HL-60 (cell line): Measurements from ENCODE around the gene ARSD.
"Not testable (repeated sequence)": the region's sequence is repeated elsewhere in the genome, so short reads cannot be mapped to it uniquely, and the experiment has no call there.

Experiments used
- DNase-seq, 2 experiments: peaks; one replicate each; pipeline ENCODE4 v3.0.0-alpha.2; 2010 to 2020; ENCODE audit warnings: low read depth in 1 of 2, low spot score in 1 of 2
- H3K27ac ChIP-seq: fragments of 250-450 bp; sonication (Bioruptor Pico); replicated peaks from 2 replicates; pipeline ENCODE4 v1.5.1; 2020; ENCODE audit warnings: mild to moderate bottlenecking, moderate library complexity
- H3K27me3 ChIP-seq: fragments of 250-450 bp; sonication (Bioruptor Pico); 2 replicates; pipeline ENCODE4 v1.5.1; 2021; ENCODE audit warnings: mild to moderate bottlenecking, moderate library complexity; ENCODE audit not compliant: insufficient read depth, poor library complexity, severe bottlenecking
- H3K4me3 ChIP-seq: replicated peaks from 2 replicates; pipeline ENCODE4 v1.5.1; 2011; ENCODE audit warnings: mild to moderate bottlenecking, control low read depth, low read length; ENCODE audit not compliant: insufficient read depth
- CTCF ChIP-seq: IDR thresholded peaks from one replicate; pipeline ENCODE4 v1.5.1; 2011; ENCODE audit warnings: low read length, control low read depth, inconsistent platforms; ENCODE audit not compliant: insufficient read depth
- GABPA ChIP-seq: IDR thresholded peaks from 2 replicates; pipeline ENCODE4 v1.6.1; 2012; ENCODE audit warnings: low read depth
- POLR2AphosphoS5 ChIP-seq: IDR thresholded peaks from 2 replicates; pipeline ENCODE4 v1.6.1; 2012; ENCODE audit warnings: low read depth
- SPI1 ChIP-seq: IDR thresholded peaks from 2 replicates; pipeline ENCODE4 v1.6.1; 2012; ENCODE audit warnings: low read depth, mild to moderate bottlenecking, borderline replicate concordance
- TF ChIP-seq, protein P1 (sequence below): IDR thresholded peaks from 2 replicates; pipeline ENCODE4 v1.6.1; 2012; ENCODE audit warnings: low read depth; ENCODE audit not compliant: insufficient replicate concordance

The ARSD gene

GRCh38 chrX:2965965-2966364, 36.8 kb upstream of the ARSD start:
- H3K27ac ChIP-seq: no peak overlapping the region
- no peak overlapping the region for H3K4me3 ChIP-seq
- H3K27me3 ChIP-seq: no peaks in the 10 kb centered on the region
- no peak for DNase-seq
- TF ChIP-seq, protein P1, sequence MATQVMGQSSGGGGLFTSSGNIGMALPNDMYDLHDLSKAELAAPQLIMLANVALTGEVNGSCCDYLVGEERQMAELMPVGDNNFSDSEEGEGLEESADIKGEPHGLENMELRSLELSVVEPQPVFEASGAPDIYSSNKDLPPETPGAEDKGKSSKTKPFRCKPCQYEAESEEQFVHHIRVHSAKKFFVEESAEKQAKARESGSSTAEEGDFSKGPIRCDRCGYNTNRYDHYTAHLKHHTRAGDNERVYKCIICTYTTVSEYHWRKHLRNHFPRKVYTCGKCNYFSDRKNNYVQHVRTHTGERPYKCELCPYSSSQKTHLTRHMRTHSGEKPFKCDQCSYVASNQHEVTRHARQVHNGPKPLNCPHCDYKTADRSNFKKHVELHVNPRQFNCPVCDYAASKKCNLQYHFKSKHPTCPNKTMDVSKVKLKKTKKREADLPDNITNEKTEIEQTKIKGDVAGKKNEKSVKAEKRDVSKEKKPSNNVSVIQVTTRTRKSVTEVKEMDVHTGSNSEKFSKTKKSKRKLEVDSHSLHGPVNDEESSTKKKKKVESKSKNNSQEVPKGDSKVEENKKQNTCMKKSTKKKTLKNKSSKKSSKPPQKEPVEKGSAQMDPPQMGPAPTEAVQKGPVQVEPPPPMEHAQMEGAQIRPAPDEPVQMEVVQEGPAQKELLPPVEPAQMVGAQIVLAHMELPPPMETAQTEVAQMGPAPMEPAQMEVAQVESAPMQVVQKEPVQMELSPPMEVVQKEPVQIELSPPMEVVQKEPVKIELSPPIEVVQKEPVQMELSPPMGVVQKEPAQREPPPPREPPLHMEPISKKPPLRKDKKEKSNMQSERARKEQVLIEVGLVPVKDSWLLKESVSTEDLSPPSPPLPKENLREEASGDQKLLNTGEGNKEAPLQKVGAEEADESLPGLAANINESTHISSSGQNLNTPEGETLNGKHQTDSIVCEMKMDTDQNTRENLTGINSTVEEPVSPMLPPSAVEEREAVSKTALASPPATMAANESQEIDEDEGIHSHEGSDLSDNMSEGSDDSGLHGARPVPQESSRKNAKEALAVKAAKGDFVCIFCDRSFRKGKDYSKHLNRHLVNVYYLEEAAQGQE: no peak
- no peak for TF ChIP-seq SPI1
- TF ChIP-seq POLR2AphosphoS5: no peak
- TF ChIP-seq CTCF: no peak
- TF ChIP-seq GABPA: no peak

DNA sequence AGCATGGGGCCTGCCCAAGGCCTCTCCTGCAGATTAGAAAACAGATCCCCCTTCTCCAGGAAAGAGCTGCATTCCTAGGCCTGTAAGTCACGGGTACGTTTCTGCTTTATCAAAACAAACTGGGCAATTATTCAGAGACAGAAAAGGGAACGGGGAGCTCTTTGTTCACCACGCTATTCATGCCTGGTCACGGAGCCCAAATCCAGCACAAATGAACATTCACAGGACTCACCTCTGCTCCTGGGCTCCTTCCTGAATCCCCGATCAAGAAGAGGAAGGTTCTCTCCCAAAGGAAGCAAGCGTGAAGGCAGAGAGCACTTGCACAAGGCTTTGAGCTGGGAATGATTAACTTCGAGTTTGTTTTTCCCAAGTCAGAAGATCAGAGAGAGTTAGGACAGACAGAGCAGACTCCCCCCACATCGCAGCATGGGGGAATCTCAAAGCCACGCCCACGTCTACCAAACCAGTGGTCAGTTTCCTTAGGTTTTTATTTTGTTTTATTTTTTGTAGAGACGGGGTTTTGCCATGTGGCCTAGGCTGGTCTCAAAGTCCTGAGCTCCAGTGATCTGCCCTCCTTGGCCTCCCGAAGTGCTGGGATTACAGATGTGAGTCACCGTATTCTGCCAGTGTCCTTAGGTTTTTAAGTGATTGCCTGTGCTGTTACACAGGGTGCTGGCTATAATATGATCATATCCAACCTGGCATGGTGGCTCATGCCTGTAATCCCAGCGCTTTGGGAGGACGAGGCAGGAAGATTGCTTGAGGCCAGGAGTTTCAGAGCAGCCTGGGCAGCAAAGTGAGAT, 35.1 kb upstream of the ARSD start:
- not testable (repeated sequence) for DNase-seq, H3K27ac ChIP-seq, H3K4me3 ChIP-seq, H3K27me3 ChIP-seq

DNA sequence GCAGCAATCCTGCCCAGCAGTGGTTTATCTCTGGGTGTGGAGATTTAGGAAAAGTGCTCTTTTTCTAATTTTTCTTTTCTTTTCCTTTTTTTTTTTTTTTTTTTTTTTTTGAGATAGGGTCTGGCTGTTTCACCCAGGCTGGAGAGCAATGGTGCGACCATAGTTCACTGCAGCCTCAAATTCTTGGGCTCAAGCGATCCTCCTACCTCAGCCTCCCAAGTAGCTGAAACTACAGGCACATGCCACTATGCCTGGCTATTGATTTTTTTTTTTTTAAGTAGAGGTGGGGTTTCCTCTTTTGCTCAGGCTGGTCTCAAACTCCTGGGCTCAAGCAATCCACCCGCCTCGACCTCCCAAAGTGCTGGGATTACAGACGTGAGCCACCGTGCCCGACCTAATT, 34.3 kb upstream of the ARSD start:
- not testable (repeated sequence) for H3K4me3 ChIP-seq, H3K27ac ChIP-seq, H3K27me3 ChIP-seq, DNase-seq

- no peak overlapping the region for H3K4me3 ChIP-seq
- no peaks in the 10 kb centered on the region for H3K27me3 ChIP-seq
- no peak for TF ChIP-seq SPI1
- H3K27ac ChIP-seq: no peak overlapping the region
- no peak for DNase-seq
These were observed 33.2 kb upstream of the ARSD start for GRCh38 chrX:2962381-2962780.

DNA sequence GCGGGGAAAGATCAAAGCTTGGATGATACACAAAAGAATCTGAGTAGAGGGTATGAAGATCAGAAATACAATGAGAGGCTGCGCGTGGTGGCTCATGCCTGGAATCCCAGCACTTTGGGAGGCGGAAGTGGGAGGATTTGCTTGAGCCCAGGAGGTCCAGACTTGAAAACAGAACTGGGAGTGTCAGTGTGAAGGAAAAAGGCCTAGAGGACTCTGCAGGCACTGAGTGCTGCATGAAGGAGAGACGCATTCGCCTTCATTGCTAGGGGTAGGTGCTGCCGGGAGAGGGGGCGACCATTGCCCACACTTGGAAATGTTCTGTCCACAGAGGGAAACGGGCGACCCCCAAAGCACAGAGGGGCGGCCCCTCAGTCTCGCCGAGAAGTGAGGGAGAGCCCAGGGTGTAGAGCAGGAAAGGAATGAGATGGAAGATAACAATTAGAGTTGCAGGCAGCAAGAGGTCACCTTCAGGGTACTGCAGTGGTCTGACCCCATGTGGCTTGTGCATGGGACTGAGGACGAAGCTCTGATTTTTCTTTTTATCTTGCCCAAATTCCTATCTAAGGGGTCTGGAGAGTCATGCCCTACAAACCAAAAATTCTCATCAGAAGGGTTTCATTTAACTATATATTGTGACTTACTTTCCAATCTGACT, 31.8 kb upstream of the ARSD start:
- Histone ChIP-seq H3K4me3 (no peak overlapping the region), H3K27ac (no peak overlapping the region), H3K27me3 (no peaks in the 10 kb centered on the region)
- TF ChIP-seq, protein P1: no peak
- TF ChIP-seq CTCF: no peak
- no peak for TF ChIP-seq GABPA
- TF ChIP-seq SPI1: no peak
- no peak for TF ChIP-seq POLR2AphosphoS5
- no peak for DNase-seq
